Bone marrow (tissue), 2 donors: ENCODE data around the gene SHROOM4.

Source experiments
- DNase-seq, 2 donors: peaks; one replicate each; lab custom pipeline; 2025; lab: John Stamatoyannopoulos, UW

SHROOM4 gene

DNA sequence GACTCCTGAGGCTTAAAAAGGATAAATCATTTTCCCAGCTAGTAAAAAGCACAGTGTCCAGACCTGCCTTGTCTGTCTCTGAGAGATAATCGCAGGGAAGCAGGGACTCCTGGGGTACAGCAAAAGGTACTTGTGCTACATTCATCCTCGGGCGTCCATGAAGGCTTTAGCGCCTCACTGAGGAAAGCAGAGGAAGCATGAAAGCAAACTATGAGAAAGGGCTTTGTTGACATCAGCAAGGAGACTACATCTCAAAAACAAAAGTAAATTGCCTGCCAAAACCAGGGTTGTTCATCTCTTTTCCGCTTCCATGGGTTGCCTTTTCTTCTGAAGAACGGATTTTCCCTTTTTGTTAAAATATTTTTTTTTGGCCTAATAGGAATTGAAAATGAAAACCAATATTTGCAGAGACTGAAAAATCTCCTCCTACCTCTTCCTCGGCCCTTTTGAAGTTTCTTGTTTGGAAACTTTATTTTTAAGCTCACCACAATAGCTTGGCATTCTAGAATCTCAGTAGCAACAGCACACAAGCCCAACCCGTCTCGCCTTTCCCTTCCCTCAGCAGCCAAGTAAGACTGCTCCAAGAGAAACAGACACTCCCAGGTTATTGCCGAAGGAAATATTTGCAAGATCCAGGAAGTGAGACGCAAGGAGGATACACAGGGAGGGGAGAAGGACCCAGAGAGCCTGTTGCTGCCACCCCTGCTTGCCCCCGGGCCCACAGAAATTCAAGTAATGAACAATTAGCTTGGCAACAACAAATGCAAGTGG, 195.0 kb downstream of the SHROOM4 start:
- no peak for DNase-seq

DNA sequence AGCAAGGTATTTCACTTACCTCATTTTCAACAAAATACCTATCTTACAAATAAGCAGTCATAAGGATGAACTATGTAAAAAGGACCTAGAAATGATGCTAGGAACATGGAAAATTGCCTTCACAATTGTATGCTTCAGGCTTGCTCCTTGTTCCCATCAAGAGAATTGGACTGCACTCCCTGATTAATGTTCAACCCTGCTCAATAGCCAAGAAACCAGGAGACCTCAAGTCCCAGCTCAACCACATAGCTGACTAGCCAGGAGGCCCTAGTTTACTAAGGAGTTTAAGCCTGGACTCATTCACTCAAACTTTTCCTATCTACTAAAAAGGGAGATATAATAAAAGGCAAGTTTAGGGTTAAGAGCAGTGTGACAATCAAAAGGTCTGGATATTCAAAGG, 196.8 kb downstream of the SHROOM4 start:
- DNase-seq = no peak

DNA sequence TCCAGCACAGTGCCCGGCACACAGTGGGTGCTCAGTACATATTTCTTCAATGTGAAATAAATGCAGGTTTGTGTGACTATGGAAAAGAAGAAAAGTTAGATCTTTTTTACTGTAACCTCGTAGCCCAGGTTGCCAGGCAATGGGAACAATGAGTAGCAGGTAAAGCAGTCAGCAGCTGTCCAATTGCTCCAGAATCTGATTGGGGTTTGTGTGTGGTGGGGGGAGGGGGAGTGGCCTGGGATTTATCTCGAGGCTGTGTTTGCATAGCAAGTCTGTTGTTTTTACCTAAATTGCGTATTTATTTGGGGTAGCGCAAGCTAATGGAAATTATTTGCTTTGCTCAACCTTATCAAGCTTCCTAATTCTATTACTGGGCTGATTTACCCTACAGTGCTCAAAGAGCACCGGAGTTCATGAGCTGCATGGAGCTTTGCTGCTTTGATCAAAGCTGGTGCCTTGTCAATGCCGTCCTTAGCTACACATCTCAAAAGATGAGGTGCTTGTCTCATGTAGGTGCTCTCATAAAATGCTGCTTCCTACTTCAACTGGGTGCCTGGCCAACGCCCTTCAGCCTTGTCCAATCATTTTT, 198.3 kb downstream of the SHROOM4 start:
- DNase-seq = no peak

- DNase-seq = no peak
These were observed 199.5 kb downstream of the SHROOM4 start for GRCh38 chrX:50614460-50614859.

GRCh38 chrX:50613846-50614245, 200.1 kb downstream of the SHROOM4 start:
- no peak for DNase-seq

- DNase-seq = no peak
These were observed 204.2 kb downstream of the SHROOM4 start for GRCh38 chrX:50609796-50610195.

DNA sequence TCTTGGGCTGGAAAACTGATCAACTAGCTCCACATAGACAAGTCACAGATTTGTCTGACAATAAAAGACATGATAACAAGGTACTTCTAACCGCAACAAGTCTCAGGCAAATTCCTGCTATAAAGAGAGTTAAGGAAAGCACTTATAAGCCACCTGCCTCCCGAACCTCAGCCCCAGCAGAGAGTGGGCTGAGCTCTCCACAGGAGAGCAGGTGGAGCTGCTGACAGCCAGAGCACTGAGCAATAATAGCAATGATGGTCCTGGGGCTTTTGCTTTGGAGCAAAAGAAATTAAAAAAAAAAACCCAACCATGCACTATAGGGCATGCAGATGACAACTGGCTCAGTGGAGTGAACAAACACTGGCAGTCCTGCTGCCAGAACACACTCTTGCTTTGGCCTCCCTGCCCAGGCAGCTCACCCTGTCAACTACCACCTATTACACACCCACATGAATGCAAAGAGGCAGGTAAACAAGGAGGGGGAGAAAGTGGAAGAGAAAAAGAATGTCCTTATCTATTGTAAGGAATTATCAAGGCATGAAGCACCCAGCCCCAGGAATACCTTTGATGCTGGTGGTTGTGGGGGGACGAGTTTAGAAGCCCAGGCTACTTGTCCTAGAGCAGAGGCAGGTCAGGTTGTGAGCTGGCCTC, 207.6 kb downstream of the SHROOM4 start:
- DNase-seq = no peak

DNA sequence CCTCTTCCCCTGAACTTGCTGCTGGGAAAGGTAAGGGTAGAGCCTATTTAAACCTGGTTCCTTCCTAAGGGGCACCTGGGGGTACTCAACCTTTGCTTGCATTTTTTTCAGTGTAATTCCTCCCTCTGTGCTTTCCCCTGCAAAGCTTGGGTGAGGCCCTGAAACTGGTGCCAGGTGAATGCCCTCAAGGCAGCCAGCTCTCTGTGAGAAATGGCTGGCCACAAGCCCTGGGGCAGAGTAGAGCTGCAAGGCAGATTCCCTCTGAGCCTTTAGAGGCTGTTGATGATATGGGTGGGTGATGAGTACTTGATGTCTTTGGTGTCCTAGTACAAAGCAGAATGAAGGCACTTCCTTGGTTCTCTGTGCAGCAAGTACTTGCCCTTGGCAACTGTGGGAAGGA, 217.9 kb downstream of the SHROOM4 start:
- DNase-seq = no peak

DNA sequence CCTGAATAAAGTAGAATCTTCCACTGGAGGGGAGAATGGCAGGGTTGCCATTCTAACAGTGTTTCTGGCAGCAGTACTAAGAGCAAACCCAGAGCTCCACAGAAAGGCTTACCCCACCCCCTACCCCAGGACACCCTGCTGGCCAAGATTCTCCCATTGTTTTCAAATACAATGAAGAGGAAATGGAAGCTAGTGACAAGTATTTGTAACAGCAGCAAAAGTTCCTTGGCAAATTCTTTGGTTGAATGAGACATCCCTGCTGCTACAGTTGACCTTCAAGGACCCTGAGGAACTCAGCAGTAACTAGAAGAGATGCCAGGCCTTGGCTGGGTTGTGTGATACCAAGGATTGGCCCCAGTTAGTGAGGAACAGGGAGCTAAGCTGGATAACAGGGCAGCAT, 219.2 kb downstream of the SHROOM4 start:
- no peak for DNase-seq

GRCh38 chrX:50586980-50587379, 227.0 kb downstream of the SHROOM4 start:
- DNase-seq = no peak

DNA sequence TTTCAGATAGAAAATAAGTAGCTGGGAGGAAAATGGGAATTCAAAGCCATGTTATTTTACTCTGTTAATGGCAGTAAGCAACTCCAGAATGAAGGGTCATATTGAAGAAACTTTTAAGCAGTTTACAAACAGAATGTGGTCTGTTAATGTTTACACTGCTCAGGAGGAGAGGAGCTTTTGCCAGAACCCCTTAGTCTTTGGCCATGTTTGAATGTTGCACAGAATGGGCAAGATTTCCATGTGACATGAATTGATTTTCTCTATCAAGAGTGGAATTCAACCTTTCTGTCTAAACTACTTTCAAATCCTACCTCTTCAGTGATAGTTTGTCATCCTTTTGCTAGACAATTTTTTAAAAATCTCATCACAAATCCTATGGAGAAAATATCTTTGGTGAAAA, 227.6 kb downstream of the SHROOM4 start:
- no peak for DNase-seq

DNA sequence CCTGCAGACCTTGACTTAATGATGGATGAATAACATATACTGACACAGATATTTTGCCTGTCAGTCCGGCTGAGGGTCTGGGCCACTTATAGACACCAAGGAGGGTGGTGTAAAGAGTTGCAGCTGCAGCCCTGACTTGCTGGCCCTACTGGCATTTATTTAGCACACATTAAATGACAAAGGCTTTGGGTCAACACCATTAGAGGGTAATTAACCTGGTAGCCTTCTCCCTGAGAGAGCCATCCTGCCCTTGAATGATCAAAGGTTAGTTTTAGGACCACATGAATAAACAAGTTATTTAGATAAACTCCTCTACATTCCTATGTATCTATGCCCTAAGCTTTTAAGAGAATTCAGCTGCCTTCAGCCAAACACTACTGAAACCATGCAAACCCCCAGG, 232.6 kb downstream of the SHROOM4 start:
- DNase-seq = no peak

DNA sequence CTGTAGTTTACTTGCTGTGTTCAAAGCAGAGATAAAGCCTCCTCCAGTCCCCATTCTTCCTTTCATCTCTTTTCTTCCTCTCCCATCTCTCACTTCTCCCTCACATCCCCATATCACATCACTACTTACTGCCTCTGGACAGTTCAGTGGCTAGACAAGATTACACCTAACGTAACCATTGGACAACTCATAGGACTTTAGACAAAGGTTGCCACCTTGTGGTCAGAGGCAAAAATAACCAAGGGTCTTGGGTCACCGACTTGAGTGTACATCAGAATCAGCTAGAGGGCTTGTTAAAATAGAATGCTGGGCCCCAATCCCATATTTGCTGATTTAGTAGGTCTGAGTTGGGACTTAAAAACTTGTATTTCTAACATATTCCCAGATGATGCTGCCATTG, 234.0 kb downstream of the SHROOM4 start:
- peak in 1 of 2 donors; percentile 2 for DNase-seq

- no peak for DNase-seq
These were observed 236.7 kb downstream of the SHROOM4 start for GRCh38 chrX:50577326-50577725.

DNA sequence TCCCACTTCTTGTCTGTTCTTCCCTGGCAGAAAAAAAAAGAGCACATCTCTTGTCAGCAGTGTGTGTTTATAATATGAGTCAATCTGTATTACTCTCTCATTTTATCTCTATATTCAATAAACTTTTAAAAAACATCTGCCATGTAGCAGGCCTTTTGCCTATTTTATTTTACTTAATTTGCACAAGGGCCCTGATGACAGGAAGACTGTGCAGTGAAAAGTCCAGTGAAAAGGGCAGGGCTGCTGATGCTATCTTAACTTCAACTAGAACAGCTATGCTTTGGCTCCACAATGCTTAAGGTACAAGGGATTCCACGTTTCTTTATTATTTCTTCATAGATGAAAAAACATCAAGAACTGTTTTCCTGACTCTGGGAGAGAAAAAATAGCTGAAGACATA, 246.4 kb downstream of the SHROOM4 start:
- no peak for DNase-seq

- no peak for DNase-seq
These were observed 248.3 kb downstream of the SHROOM4 start for GRCh38 chrX:50565718-50566117.
